WERI-Rb-1 (cell line): ENCODE data around the gene DAB2IP.

Experiments
- DNase-seq: peaks from one replicate; pipeline ENCODE4 v3.0.0-alpha.2; 2020
- H3K27ac ChIP-seq: fragments of 250-450 bp; sonication (Bioruptor Pico); 2 replicates; pipeline ENCODE4 v1.5.1; 2020; ENCODE audit warnings: mild to moderate bottlenecking, moderate library complexity
- H3K27me3 ChIP-seq: fragments of 250-450 bp; sonication (Bioruptor Pico); 2 replicates; pipeline ENCODE4 v1.5.1; 2021; ENCODE audit warnings: mild to moderate bottlenecking, low read depth, moderate library complexity; ENCODE audit not compliant: insufficient read depth, severe bottlenecking
- H3K36me3 ChIP-seq: fragments of 250-450 bp; sonication (Bioruptor Pico); 2 replicates; pipeline ENCODE4 v1.5.1; 2020; ENCODE audit warnings: mild to moderate bottlenecking, moderate library complexity
- H3K4me3 ChIP-seq: 2 replicates; pipeline ENCODE4 v1.5.1; 2011; ENCODE audit warnings: low read depth, mild to moderate bottlenecking, control low read depth, low read length
- H3K9me3 ChIP-seq: fragments of 250-450 bp; sonication (Bioruptor Pico); 2 replicates; pipeline ENCODE4 v1.5.1; 2021; ENCODE audit warnings: mild to moderate bottlenecking, moderate library complexity; ENCODE audit not compliant: severe bottlenecking
- CTCF ChIP-seq: IDR thresholded peaks from 2 replicates; pipeline ENCODE4 v1.5.1; 2011; ENCODE audit warnings: low read depth, mild to moderate bottlenecking, control low read depth, inconsistent platforms, low read length

Gene DAB2IP

GRCh38 chr9:121735793-121736770 is 84.6 kb downstream of the DAB2IP start:
- TF ChIP-seq CTCF: no peak
- Histone ChIP-seq H3K27me3 (no peaks in the 10 kb centered on the region), H3K27ac (no peak overlapping the region), H3K9me3 (no peaks in the 10 kb centered on the region), H3K4me3 (no peak overlapping the region), H3K36me3 (peaks cover 28% of the 10 kb centered on the region)
- no peak for DNase-seq

- no peak for DNase-seq
- Histone ChIP-seq H3K36me3 (peaks cover 29% of the 10 kb centered on the region), H3K4me3 (no peak overlapping the region), H3K9me3 (no peaks in the 10 kb centered on the region), H3K27ac (no peak overlapping the region), H3K27me3 (no peaks in the 10 kb centered on the region)
- TF ChIP-seq CTCF: no peak
Measured at GRCh38 chr9:121736934-121737462, 85.6 kb downstream of the DAB2IP start.

GRCh38 chr9:121737481-121737931 is 86.1 kb downstream of the DAB2IP start:
- DNase-seq: no peak
- no peaks in the 10 kb centered on the region for H3K27me3 ChIP-seq
- TF ChIP-seq CTCF: no peak
- H3K9me3 ChIP-seq: no peaks in the 10 kb centered on the region
- H3K36me3 ChIP-seq: peaks cover 30% of the 10 kb centered on the region
- no peak overlapping the region for H3K4me3 ChIP-seq
- no peak overlapping the region for H3K27ac ChIP-seq

- no peak overlapping the region for H3K27ac ChIP-seq
- no peak for TF ChIP-seq CTCF
Measured at GRCh38 chr9:121738411-121738810, 87.0 kb downstream of the DAB2IP start.

GRCh38 chr9:121738968-121739367 is 87.5 kb downstream of the DAB2IP start:
- Histone ChIP-seq H3K4me3 (no peak overlapping the region), H3K36me3 (peaks cover 29% of the 10 kb centered on the region), H3K27ac (no peak overlapping the region; the same call in 1 of the 2 replicates), H3K9me3 (no peaks in the 10 kb centered on the region), H3K27me3 (no peaks in the 10 kb centered on the region)
- no peak for TF ChIP-seq CTCF
- no peak for DNase-seq

More at GRCh38 chr9:121738411-121738810, 87.0 kb downstream of the DAB2IP start:
- H3K4me3 ChIP-seq: no peak overlapping the region
- no peaks in the 10 kb centered on the region for H3K27me3 ChIP-seq
- no peak for DNase-seq
- H3K9me3 ChIP-seq: no peaks in the 10 kb centered on the region
- H3K36me3 ChIP-seq: peaks cover 30% of the 10 kb centered on the region
